NCI-H510A treated with DMSO at 0.1 percent for 48 hours (cell line): ENCODE measurements around the gene RNPEPL1.

Source experiments
- DNase-seq: peaks from one replicate; lab custom pipeline; 2025; lab: John Stamatoyannopoulos, UW

RNPEPL1 gene

DNA sequence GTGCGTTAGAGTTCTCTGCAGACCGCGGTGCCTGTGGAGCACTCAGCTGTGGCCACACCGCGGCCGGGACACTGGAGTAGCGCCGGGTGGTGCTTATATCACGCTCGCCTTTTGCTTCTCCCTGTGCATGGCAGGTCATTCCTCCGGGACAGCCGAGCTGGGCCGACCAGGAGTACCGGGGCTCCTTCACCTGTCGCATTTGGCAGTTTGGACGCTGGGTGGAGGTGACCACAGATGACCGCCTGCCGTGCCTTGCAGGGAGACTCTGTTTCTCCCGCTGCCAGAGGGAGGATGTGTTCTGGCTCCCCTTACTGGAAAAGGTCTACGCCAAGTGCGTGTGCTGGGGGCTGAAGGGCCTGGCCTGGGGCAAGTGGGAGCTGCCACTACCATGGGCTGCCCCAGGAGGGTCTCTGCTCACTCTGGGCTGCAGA, 22.4 kb downstream of the RNPEPL1 start:
- no peak for DNase-seq

DNA sequence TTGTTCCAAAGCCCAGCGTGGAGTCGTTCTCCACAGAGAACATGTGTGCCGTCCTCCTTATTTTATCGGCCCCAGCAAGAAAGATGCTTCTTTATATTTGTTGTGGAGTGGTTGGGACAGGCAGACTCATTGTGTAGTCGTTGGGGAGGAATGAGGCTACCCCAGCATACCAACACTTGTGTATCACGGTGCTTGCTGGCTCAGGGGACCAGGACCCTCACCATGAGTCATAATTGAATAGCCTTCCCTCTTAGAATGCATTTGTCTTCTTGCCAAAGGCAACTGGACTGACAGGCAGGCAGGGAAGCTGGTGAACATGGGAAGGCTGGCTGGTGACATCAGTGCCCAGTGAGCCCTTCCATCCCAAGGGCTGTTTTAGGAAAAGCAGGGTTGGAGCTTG, 22.9 kb downstream of the RNPEPL1 start:
- no peak for DNase-seq

DNA sequence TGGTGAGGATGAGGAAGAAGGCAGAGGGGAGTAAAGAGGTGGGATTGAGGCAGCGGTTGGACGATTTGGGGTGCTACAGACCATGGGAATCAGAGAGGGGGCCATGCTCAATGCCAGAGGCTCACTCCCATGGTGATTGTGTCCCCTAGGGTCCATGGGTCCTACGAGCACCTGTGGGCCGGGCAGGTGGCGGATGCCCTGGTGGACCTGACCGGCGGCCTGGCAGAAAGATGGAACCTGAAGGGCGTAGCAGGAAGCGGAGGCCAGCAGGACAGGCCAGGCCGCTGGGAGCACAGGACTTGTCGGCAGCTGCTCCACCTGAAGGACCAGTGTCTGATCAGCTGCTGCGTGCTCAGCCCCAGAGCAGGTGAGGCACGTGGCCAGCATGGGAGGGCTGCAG, 23.5 kb downstream of the RNPEPL1 start:
- no peak for DNase-seq

DNA sequence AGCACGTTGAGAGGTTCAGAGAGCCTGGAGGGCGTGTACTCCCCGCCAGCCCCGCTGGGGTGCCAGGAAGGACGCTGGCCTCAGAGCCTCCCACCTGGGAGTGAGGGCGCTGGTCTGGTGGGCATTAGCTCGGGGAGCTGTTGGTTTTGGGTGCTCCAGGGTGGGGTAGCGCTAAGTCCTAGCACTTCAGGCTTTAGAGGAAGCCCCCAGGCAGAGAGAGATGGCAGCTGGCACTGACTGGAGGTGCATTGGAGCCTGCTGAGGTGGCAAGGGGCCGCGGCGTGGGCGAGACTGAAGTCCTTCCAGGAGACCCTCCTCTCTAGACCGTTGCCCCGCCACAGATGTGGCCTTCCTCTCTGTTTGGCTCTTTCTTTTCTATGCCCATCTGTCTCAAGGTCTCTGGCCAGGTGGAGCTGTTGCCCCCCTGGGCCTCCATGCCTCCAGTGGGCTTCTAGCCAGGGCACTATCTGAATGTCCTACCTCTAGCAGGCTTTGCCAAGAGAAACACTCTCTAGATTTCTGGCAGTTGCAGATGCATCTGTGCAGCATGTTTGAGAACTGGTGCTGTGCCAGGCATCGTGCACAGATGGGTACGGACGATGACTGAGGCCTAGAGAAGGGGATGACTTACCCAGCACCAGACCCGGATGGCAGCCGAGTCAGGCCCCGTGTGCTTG, 24.9 kb downstream of the RNPEPL1 start:
- DNase-seq = no peak

DNA sequence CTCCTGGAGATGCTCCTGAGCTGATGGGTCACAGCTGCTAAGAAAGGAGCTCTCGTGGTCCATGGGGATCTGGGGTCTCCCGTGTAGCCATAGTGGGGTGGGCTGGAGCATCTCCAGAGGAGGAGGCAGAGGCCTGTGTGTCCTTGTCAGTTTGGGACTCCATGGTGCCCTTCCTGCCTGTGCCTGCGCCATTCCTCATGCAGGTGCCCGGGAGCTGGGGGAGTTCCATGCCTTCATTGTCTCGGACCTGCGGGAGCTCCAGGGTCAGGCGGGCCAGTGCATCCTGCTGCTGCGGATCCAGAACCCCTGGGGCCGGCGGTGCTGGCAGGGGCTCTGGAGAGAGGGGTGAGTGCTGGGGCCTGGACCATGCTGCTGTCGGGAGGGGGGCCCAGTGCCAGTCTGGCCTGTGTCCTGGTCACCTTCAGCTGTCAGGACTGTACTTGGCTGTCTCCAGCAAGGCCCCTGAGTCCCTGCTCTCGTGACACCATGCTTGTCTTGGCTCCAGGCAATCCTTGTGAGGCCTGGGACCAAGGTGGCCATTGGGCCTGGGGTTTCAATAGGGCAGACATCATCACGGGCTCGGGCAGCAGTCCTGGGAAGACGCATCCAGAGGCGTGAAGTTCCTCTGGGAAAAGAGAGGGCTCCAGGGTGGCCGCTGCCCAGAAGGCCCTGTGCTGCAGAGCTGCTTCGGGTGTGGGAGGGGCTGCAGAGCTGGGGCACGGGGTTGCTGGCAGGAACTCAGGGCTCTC, 25.6 kb downstream of the RNPEPL1 start:
- DNase-seq = no peak

DNA sequence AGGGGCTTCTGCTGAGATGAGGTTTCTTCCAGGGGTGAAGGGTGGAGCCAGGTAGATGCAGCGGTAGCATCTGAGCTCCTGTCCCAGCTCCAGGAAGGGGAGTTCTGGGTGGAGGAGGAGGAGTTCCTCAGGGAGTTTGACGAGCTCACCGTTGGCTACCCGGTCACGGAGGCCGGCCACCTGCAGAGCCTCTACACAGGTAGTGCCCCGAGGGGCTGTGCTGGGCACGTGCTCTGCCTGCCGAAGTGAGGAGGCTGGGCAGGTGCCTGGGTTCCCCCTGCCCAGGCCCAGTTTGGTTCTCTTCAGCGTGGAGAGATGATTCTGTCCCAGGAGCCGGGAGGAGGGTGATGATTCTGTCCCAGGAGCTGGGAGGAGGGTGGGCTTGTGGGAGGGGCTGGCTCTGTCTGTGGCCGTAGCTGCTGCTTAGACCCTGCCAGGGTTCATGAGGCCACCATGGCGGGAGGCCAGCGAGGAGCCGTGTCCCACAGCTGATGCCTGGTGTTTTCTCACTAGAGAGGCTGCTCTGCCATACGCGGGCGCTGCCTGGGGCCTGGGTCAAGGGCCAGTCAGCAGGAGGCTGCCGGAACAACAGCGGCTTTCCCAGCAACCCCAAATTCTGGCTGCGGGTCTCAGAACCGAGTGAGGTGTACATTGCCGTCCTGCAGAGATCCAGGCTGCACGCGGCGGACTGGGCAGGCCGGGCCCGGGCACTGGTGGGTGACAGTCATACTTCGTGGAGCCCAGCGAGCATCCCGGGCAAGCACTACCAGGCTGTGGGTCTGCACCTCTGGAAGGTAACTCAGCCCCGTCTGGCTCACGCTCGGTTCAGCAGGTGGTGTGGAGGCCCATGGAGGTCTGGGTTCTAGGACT, 26.5 kb downstream of the RNPEPL1 start:
- no peak for DNase-seq

DNA sequence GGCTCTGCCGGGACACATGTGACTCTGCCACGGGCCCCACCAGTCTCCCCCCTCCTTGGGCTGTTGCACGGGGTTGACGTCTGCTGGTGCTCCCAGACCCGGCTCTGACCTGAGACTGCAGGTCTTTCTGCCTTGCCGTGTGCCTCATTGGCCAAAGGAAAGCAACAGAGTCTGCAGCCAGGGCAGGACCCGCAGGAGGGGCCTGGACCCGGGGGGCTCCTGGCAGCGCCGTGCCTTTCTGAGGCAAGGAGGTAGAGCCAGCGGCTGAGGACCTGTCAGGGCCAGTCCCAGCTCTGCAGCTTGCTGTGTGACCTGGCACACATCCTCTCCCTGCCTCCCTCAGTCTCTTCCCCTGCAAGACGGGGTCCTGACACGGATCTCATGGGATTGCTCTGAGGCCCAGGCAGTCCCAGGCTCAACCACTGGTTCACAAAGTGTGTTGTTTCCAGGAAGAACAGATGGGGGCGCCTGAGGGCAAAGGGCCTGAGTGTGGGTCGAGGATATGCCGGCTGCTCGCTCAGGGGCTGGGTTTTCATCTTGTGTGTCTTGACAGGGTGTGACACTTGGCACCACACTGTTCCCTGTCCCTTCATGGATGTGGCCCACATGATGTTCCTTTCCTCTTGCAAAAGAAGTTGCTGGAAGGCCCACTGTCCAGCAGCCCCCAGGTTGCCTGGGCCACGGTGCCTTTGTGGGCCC, 27.2 kb downstream of the RNPEPL1 start:
- DNase-seq = no peak

DNA sequence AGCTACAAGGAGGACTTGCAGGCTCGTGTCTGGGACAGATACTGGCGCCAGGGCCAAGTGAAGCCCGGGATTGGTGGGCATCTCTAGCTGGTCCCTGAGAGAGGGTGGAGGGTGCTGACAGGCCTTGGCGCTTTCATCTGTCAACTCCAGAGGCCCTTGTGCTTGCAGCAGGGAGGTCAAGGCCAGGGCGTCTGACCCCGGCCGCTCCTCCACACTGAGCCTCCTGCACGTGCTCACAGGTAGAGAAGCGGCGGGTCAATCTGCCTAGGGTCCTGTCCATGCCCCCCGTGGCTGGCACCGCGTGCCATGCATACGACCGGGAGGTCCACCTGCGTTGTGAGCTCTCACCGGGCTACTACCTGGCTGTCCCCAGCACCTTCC, 27.8 kb downstream of the RNPEPL1 start:
- no peak for DNase-seq

DNA sequence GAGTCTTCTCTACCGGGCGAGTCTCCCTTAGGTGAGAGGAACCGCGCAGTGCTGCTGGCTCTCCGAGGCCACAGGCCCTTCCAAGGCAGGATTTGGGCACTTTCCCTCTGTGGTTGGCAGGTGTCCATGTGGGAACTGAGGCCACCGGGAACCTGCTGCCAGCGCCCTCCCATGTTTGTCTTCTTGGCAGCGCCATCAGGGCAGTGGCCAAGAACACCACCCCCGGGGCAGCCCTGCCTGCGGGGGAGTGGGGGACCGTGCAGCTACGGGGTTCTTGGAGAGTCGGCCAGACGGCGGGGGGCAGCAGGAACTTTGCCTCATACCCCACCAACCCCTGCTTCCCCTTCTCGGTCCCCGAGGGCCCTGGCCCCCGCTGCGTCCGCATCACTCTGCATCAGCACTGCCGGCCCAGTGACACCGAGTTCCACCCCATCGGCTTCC, 28.2 kb downstream of the RNPEPL1 start:
- DNase-seq = no peak

DNA sequence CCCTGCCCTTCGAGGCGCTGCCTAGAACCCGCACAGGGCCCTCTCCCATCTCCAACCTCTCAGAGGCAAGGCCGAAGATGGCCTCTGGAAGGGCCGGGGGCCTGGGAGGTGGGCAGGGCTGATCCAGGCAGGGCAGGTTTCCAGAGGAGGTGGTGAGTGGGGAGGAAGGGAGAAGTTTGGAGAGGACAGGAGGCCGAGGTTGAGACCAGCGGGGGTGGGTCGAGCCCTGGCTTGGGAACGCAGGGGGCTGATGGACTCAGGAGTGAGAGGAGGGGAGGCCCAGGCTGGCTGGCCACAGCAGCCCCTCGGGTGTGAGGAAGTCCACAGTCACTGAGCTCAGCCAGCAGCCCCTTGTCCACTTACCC, 28.8 kb downstream of the RNPEPL1 start:
- DNase-seq = no peak

DNA sequence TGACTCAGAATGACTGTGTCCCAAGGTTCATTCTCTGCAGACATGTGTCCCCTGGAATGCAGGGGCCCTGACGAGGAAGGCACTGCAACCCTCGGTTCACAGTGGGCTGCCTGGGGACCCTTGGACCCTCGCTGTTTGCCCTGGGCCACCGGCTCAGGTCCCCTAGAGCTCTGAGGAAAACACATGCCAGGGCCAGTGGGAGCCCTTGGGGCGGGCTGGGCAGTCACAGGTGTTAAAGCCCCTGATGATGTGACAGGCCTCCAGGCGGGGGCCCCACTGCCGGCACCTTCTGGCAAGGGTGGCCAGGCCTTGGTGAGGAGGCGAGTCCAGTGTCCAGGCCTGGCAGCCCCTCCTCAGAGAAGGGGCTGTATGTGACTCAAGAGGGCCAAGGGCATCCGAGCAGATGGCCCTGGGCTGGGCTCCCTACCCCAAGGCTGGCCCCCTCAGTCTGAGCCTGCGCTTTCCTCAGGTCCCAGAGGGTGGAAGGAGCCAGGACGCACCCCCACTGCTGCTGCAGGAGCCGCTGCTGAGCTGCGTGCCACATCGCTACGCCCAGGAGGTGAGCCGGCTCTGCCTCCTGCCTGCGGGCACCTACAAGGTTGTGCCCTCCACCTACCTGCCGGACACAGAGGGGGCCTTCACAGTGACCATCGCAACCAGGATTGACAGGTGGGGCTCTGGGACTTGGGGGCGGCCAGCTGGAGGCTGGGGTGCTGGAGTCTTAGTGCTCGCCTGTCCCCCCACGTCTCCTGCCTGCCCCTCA, 29.3 kb downstream of the RNPEPL1 start:
- no peak for DNase-seq

DNA sequence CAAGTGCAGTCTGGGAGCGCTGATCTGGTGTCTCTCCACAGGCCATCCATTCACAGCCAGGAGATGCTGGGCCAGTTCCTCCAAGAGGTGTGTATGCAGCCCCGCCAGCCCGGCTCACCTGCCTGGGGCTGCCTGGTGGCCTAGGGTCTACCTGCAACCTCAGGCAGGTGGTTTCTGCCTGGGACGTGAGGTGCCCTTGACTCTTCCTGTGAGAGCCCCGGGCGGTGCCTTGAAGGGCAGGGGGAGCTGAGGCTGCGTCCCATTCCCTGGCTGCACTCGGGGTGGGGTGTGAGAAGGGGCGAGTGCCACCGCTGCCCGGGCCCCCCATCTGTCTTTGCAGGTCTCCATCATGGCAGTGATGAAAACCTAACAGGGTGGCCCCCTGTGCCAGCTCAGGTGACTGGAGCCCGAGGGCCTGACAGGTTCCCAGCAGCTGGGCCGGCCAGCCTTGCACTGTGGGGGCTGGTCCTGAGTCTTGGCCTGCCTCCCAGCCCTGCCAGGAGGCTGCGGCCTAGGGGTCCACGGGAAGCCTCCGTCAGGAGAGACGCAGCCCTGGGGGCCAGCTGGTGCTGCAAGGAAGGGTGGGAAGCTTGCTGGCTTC, 30.1 kb downstream of the RNPEPL1 start:
- no peak for DNase-seq

DNA sequence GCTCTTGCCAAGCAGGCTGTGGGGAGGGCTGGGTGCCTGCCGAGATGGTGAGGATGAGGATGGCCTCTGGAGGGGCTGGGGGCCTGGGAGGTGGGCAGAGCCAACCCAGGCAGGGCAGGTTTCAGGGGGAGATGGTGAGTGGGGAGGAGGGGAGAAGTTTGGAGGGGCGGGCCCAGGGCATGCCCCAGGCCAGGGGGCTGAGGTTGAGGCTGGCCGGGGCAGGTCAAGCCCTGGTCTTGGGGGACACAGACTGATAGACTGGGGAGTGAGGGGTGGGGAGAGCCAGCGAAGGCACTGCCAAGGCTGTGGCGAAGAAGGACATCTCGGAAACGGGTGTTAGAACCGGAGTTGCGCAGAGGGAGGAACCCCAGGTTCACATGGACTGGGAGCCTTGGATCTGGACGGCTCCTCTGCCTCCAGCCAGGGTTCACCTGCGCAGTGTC, 30.9 kb downstream of the RNPEPL1 start:
- no peak for DNase-seq

DNA sequence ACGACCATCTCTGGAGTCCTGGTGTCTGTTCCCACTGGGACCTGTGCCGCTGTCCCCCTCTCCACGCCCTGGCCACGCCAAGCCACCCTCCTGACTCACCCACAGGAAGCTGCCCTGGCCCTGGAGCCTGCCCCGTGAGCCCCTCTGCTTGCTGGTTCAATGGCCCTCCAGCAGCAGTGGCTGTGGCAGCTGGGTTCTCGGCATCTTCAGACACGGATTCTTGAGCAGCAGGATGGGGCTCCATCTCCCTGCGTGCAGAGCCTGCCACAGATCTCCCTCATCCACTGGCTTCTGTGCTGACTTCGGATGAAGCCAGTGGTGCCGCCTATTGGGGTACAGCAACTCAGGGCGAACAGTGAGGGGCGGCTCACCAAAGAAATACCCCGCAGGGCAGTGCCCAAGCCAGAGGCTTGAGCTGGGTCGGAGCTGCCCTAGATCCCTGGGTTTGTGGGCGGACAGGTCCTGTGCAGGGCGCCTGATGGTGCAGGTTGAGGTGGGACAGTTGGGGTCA, 32.2 kb downstream of the RNPEPL1 start:
- DNase-seq = no peak

DNA sequence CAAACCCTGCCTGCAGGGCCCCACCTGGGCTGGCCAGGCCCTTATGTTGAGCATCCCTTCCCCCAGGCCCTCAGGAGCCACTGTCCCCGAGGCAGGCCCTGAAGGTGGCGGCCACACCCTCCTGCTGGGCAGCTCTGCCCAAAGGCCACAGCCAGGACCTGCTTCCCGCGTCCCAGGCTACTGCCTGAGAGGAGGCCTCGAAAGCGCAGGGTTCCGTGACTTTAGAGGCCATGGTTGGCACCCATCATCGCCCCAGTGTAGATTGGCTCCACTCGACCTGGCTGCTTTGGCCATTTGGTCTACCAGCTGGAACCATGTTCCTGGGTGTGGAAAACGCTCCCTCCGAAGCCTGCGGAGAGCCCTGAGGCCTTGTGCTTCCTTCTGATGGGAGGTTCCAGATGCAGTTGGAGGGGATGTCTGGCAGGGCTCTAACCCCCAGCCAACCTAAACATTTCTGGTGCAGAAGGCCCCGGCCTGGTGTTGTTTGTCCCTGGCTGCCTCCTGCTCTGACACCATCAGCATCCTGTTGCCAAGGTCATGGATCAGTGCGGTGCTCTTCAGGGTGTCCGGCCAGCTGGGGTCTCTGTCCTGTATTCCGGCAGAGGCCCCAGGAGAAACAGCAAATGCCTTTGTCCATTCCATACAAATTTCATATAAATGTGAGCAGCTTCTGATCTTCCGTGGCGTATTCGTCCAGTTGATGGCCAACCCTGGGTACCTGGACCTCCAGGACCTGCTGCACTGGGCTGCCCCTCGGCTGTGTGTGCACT, 33.0 kb downstream of the RNPEPL1 start:
- no peak for DNase-seq

DNA sequence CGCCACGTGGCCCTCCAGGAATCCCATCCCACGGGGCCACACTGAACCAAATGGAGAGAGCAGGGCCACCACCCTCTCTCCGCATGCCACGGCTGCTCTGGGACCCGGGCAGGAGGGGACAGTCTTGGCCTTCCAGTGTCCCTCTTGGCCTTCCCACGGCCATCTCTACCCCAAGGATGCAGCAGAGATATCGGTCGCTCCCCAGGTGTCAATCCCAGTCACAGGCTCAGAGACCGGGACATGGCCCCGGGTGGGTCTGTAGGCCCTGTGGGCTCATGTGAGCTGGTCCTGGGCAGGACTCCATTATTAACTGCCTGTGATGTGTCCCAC, 33.5 kb downstream of the RNPEPL1 start:
- DNase-seq = no peak

DNA sequence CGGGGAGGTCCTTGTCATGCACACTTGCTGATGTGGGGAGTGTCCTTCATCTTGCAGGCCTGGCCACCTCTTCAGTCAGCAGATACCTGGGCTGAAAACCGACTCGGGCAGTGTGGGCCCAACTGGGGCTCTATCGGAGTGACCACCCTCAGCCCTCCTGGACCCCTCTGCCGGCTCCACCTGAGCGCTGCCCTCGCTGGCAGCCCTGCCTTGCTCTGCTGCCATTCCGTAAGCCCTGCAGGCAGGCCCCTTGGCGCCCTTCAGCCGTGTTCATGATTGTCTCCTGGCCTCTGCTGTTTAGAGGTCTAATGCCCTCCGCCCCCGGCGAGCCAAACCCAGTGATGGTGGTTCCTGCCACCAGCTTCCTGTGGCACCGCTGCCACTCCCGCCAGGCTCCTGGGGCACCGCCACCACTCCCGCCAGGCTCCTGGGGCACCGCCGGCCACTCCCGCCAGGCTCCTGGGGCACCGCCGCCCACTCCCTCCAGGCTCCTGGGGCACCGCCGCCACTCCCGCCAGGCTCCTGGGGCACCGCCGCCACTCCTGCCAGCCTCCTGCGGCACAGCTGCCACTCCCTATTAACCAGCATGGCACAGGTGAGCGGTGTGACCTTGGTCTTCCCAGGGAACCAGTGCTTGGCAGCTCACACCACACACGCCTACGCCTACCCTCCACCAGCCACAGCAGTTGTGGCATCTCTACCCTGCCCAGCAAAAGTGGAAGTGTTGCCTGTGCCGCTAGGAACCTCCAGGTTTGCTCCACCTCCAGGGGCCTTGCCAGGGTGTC, 34.2 kb downstream of the RNPEPL1 start:
- DNase-seq = no peak

DNA sequence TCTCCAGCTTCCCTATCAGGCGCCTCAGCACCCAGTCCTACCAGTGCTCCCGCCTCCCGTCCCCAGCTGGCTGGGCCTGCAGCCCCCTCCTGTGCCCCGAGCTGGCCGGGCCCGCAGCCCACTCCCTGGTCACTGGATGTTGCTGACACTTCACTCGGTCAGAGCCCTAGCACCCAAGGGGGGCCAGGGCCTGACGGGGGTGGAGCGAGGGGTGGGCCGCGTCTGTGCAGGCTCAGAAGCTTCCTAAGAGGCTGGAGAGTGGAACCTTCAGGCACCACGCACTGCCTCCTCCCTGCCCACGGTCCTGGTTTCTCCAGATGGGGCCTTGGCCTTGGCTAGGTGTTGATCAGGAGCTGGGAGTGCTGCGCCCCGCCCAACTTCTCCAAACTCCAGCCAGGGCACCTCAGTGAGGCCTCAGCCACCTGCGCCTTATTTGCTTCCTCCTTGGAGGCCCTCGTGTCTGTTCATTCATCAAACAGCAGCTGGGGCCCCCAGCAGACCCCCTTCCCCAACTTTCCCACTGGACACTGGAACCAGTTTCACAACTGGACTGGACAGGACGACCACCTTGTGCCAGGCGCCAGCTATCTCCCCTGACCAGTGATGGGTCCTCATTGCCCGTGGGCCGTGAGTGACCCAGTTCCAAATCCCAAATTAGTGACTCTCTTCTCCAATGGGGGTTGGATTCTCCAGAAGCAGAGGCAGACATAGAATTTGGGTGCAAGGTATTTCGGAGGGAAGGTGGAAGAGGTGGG, 35.0 kb downstream of the RNPEPL1 start:
- DNase-seq = no peak

DNA sequence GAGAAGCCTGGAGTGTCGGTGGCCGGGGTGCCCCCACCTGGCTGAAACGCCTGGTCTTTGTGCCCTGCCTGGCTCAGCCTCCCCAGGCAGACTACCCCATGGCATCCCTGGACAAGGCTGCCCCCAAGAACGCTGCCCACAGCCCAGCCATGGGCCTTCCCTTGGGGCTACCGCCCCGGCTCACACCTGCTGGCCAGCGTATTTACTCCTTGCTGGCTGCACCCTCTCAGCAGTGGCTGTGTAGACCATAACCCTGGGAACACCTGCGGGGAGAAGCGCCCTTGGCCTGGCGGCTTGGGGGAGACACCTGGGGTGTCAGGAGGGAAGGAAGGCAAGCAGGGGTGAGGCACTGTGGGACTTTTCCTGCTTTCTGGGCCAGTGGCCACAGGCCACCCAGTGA, 35.6 kb downstream of the RNPEPL1 start:
- no peak for DNase-seq
